ENCODE data around the gene CDH4.

DNA sequence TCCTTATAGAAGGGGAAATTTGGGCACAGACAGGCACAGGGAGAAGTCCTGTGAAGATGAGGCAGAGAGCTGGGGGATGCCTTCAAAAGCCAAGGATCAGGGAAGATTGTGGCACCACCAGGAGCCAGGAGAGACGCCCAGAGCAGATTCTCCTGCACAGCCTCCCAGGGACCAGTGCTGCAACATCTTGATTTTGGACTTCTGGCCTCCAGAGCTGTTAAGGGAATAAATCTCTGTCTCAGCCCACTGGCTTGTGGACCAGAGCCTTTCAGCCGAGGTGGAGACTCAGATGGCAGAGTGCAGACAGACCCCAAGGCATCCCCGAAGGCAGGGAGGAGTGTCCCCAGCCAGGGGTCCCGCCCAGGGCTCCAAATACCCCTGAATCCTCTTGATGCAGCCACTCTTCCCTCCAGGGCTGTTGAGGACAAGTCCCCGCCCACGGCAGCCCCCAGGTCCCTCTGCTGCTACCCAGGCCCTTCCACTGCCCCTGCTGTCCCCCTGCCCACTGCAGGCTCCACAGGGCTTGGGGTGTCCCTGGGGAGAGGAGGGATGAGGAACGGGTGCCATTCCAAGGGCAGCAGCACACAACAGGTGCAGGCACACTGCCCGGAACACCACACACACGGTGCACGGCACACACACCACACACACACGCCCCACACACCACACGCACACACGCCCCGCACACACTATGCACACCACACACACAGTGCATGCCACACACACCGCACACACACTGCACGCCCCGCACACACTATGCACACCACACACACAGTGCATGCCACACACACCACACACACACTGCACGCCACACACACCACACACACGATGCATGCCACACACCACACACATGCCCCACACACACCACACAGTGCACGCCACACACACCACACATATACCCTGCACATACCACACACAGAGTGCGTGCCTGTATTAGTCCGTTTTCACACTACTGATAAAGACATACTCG lies 502.2 kb downstream of the CDH4 start:
- TF ChIP-seq, protein P1, sequence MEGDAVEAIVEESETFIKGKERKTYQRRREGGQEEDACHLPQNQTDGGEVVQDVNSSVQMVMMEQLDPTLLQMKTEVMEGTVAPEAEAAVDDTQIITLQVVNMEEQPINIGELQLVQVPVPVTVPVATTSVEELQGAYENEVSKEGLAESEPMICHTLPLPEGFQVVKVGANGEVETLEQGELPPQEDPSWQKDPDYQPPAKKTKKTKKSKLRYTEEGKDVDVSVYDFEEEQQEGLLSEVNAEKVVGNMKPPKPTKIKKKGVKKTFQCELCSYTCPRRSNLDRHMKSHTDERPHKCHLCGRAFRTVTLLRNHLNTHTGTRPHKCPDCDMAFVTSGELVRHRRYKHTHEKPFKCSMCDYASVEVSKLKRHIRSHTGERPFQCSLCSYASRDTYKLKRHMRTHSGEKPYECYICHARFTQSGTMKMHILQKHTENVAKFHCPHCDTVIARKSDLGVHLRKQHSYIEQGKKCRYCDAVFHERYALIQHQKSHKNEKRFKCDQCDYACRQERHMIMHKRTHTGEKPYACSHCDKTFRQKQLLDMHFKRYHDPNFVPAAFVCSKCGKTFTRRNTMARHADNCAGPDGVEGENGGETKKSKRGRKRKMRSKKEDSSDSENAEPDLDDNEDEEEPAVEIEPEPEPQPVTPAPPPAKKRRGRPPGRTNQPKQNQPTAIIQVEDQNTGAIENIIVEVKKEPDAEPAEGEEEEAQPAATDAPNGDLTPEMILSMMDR (IDR thresholded peaks at IDR 0.05; ENCODE audit: insufficient read depth, low read length, poor library complexity, severe bottlenecking), result no peak
- no peak for TF ChIP-seq EZH2phosphoT487 (conservative IDR thresholded peaks at IDR 0.05; ENCODE audit: low read length)
